ENCODE data around the gene PDCD10.

The PDCD10 gene

DNA sequence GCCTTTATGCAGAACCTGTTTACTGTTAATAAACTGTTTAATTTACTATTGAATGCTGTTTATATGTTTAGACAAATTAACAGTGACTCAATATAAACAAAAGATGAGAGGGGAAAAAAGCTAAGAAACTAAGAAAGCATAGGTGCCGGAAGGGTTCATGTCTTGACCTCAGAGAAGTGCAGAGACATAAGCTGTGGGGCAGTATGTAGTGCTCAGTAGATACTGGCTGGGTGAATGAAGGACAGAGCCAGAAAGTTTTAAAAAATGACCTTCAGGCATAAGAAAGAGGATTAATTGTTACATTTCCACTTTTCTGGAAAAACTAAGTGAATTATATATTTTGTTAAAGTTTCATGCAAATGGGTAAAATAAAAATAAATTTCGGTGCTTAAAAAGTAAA is 15.0 kb upstream of the PDCD10 start:
- TF ChIP-seq, protein P1, sequence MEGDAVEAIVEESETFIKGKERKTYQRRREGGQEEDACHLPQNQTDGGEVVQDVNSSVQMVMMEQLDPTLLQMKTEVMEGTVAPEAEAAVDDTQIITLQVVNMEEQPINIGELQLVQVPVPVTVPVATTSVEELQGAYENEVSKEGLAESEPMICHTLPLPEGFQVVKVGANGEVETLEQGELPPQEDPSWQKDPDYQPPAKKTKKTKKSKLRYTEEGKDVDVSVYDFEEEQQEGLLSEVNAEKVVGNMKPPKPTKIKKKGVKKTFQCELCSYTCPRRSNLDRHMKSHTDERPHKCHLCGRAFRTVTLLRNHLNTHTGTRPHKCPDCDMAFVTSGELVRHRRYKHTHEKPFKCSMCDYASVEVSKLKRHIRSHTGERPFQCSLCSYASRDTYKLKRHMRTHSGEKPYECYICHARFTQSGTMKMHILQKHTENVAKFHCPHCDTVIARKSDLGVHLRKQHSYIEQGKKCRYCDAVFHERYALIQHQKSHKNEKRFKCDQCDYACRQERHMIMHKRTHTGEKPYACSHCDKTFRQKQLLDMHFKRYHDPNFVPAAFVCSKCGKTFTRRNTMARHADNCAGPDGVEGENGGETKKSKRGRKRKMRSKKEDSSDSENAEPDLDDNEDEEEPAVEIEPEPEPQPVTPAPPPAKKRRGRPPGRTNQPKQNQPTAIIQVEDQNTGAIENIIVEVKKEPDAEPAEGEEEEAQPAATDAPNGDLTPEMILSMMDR (IDR thresholded peaks at IDR 0.05; ENCODE audit: low read depth, low read length, missing control alignments) = no peak
- DNase-seq = no peak
- in situ Hi-C loops (cut with HindIII; ENCODE audit: low pct_ligation_motif_present, low sequenced_read_pairs) = no loop called here
- no peak overlapping the region for H3K4me3 ChIP-seq (ENCODE audit: low read depth, low read length)
- no peaks in the 10 kb centered on the region for H3K27me3 ChIP-seq (replicated peaks)
- no peaks in the 10 kb centered on the region for H3K36me3 ChIP-seq (replicated peaks)
- no peak overlapping the region for H3K27ac ChIP-seq

DNA sequence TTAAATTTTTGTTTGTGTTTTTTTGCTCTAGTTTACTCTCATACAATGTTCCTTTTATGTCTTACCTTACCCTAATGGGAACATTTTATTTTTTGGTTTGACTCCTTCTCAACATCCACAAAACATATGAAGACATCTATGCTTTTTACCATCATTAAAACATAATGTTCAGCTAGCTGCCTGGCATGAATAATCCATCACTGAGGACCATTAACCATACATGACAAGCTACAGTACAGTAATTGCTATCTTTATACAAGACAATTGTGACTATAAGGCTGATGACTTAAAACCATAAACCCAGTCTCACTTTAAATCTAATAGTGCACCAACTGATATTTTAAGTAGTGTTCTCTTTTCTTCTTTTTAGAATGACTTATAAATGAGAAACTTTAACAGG is 14.5 kb upstream of the PDCD10 start:
- Histone ChIP-seq H3K4me3 (ENCODE audit: low read depth, low read length) (no peak overlapping the region), H3K27ac (no peak overlapping the region), H3K36me3 (replicated peaks) (no peaks in the 10 kb centered on the region), H3K27me3 (replicated peaks) (no peaks in the 10 kb centered on the region)
- TF ChIP-seq, protein P1 (IDR thresholded peaks at IDR 0.05; ENCODE audit: low read depth, low read length, missing control alignments) = no peak
- no peak for DNase-seq
- in situ Hi-C loops (cut with HindIII; ENCODE audit: low pct_ligation_motif_present, low sequenced_read_pairs) = no loop called here

DNA sequence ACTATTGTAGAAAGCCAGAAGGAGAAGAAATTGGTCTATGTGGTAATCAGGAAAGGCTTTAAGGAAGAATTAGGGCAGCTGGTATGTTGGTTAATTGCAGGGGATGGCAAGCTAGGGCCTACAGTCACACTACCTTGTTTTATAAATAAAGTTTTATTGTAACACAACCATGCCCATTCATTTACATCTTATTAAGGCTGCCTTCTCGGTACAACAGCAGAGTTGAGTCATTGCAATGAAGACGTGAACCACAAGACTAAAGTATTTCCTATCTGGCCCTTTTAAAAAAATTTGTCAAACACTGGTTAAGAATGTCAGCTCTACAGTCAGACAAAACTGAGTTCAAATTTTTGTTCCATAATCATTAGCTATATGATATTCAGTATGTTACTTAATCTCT is 9.1 kb upstream of the PDCD10 start:
- TF ChIP-seq, protein P1 (IDR thresholded peaks at IDR 0.05; ENCODE audit: low read depth, low read length, missing control alignments) = no peak
- Histone ChIP-seq H3K27ac (no peak overlapping the region), H3K36me3 (replicated peaks) (no peaks in the 10 kb centered on the region), H3K4me3 (ENCODE audit: low read depth, low read length) (no peak overlapping the region), H3K27me3 (replicated peaks) (no peaks in the 10 kb centered on the region)
- in situ Hi-C loops (cut with HindIII; ENCODE audit: low pct_ligation_motif_present, low sequenced_read_pairs) = no loop called here
- peak; percentile 40 for DNase-seq

DNA sequence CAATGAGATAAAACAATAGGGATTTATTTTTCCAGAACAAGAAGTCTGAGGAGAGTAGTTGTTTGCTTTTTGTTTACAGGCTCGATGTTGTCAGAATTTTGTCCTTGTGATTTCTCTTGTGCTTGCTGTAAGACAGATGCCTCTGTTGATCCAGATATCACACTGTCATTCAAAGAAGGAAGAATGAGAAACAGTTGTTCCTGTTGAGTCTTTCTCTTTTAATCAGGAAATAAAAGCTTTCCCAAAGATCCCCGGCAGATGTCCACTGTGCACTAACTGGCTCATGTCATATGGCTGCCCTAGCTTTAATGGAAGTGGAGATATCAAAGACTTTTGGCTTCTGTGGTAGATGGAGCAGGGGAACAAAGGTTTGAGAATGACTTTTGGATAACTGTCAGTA is 7.6 kb upstream of the PDCD10 start:
- Histone ChIP-seq H3K36me3 (replicated peaks) (no peaks in the 10 kb centered on the region), H3K4me3 (ENCODE audit: low read depth, low read length) (no peak overlapping the region), H3K27ac (no peak overlapping the region), H3K27me3 (replicated peaks) (no peaks in the 10 kb centered on the region)
- TF ChIP-seq, protein P1 (IDR thresholded peaks at IDR 0.05; ENCODE audit: low read depth, low read length, missing control alignments) = no peak
- in situ Hi-C loops (cut with HindIII; ENCODE audit: low pct_ligation_motif_present, low sequenced_read_pairs) = no loop called here
- no peak for DNase-seq

DNA sequence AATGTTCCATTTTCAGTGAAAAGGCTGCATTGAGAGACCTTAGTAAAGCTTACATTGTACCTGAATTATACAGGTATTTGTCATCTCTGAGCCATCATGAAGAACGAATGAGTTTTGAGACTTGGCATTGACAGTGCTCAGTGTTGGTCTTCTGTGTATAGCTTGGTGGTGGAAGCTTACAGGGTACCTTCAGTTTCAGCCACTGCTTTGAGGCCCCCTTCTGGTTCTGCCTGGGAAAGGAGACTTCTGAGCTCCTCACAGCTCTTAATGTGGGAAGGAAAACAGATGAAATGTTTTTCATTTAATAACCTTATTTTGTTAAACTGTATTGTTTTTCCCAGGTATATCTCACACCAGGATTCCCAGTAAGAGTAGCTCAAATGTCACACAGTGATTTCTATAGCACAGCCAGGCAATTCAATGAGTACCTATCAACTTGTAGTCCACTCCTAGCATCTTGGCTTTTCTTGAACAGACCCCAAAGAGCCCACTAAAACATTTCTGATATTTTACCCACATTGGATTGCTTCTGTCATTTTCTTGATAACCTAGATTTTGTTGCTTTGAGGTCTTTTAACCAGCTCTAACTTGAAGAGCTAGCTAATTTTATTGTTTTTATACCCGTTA is 6.4 kb upstream of the PDCD10 start:
- Histone ChIP-seq H3K27ac (no peak overlapping the region), H3K4me3 (ENCODE audit: low read depth, low read length) (no peak overlapping the region), H3K36me3 (replicated peaks) (no peaks in the 10 kb centered on the region), H3K27me3 (replicated peaks) (no peaks in the 10 kb centered on the region)
- in situ Hi-C loops (cut with HindIII; ENCODE audit: low pct_ligation_motif_present, low sequenced_read_pairs) = no loop called here
- peak; percentile 65 for DNase-seq
- TF ChIP-seq, protein P1 (IDR thresholded peaks at IDR 0.05; ENCODE audit: low read depth, low read length, missing control alignments) = peak; percentile 81

DNA sequence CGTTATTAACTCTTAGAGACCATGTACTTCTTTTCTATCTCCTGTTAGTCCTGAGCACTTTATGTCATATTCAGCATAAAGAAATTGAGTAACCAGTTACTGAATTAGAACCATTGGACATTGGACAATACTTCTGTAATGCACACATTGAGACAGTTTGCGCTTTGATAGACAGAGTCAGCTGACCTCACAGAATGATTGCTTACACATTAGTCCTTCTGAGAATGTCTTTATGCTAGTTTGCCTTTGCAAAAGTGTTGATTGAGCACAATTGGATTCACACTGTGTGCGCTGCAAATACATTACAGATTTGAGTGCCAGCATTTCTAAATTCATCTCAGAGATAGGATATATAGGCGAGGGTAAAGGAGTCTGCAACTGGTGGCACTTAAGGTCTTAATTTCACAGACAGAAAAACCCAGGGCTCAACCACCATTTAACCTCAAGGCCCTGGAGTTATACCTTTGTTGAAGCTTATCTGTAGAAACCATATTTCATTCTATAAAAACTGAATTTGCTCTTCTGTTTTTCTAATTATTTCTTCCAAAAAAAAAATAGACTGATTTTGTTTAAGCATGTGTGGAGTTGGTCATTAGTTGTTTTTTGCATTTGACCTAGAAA is 4.6 kb upstream of the PDCD10 start:
- TF ChIP-seq, protein P1 (IDR thresholded peaks at IDR 0.05; ENCODE audit: low read depth, low read length, missing control alignments) = no peak
- no peak for DNase-seq
- H3K36me3 ChIP-seq (replicated peaks) = no peaks in the 10 kb centered on the region
- H3K27me3 ChIP-seq (replicated peaks) = no peaks in the 10 kb centered on the region
- H3K27ac ChIP-seq = no peak overlapping the region
- in situ Hi-C loops (cut with HindIII; ENCODE audit: low pct_ligation_motif_present, low sequenced_read_pairs) = no loop called here
- no peak overlapping the region for H3K4me3 ChIP-seq (ENCODE audit: low read depth, low read length)

Data from brain microvascular endothelial cell (primary cell).